ENCODE measurements around the gene PRKCQ. TPM values are rescaled to one million over a fixed set of nuclear protein-coding genes. Genes with fewer than 3 reads are reported as not detected.

The PRKCQ gene
- total and polyA plus RNA-seq, 2 experiments from 2014 or later: 0.43 to 0.97 TPM

- DNase-seq (ENCODE audit: low spot score): no peak
- H3K9me3 ChIP-seq (ENCODE audit: low read depth): no peaks in the 10 kb centered on the region
- H3K9me2 ChIP-seq (replicated peaks; ENCODE audit: insufficient read depth): no peaks in the 10 kb centered on the region
- peaks cover 3% of the 10 kb centered on the region for H3K4me1 ChIP-seq (ENCODE audit: insufficient read depth)
- 89% methylated on average over 4 of the region's 4 CpGs for WGBS (ENCODE audit: low lambda C conversion rate, missing lambda C conversion rate)
- no peaks in the 10 kb centered on the region for H3K36me3 ChIP-seq (replicated peaks; ENCODE audit: insufficient read depth, low read depth)
- no peak overlapping the region for H3K4me2 ChIP-seq
- no peaks in the 10 kb centered on the region for H4K20me1 ChIP-seq (ENCODE audit: insufficient read depth, poor library complexity, severe bottlenecking)
- H3K4me3 ChIP-seq: no peak overlapping the region
- H3K27me3 ChIP-seq: peaks cover 36% of the 10 kb centered on the region
- no peaks in the 10 kb centered on the region for H3K79me2 ChIP-seq
- H3K27ac ChIP-seq: no peak overlapping the region
- no peak overlapping the region for H2AFZ ChIP-seq
- TF ChIP-seq EZH2 (IDR thresholded peaks at IDR 0.05; ENCODE audit: borderline replicate concordance): no peak
- no peak for TF ChIP-seq CTCF (IDR thresholded peaks at IDR 0.05; ENCODE audit: poor library complexity)
- TF ChIP-seq EZH2phosphoT487 (IDR thresholded peaks at IDR 0.05; ENCODE audit: low read depth, severe bottlenecking, unreplicated experiment): no peak
Measured at GRCh38 chr10:6576326-6576725, 3.8 kb downstream of the PRKCQ start.

- Histone ChIP-seq H3K4me3 (no peak overlapping the region), H3K27ac (no peak overlapping the region), H3K9me3 (ENCODE audit: low read depth) (no peaks in the 10 kb centered on the region), H4K20me1 (ENCODE audit: insufficient read depth, poor library complexity, severe bottlenecking) (no peaks in the 10 kb centered on the region), H2AFZ (no peak overlapping the region), H3K4me1 (ENCODE audit: insufficient read depth) (peaks cover 3% of the 10 kb centered on the region), H3K36me3 (replicated peaks; ENCODE audit: insufficient read depth, low read depth) (no peaks in the 10 kb centered on the region), H3K79me2 (no peaks in the 10 kb centered on the region), H3K4me2 (no peak overlapping the region), H3K27me3 (peaks cover 36% of the 10 kb centered on the region), H3K9me2 (replicated peaks; ENCODE audit: insufficient read depth) (no peaks in the 10 kb centered on the region)
- TF ChIP-seq EZH2 (IDR thresholded peaks at IDR 0.05; ENCODE audit: borderline replicate concordance) (no peak), EZH2phosphoT487 (IDR thresholded peaks at IDR 0.05; ENCODE audit: low read depth, severe bottlenecking, unreplicated experiment) (no peak), CTCF (IDR thresholded peaks at IDR 0.05; ENCODE audit: poor library complexity) (no peak)
- DNase-seq (ENCODE audit: low spot score): no peak
- WGBS (ENCODE audit: low lambda C conversion rate, missing lambda C conversion rate): 85% methylated on average over 2 of the region's 2 CpGs
Measured at GRCh38 chr10:6574664-6575176, 5.4 kb downstream of the PRKCQ start.

GRCh38 chr10:6570893-6571292 is 9.2 kb downstream of the PRKCQ start:
- Histone ChIP-seq H3K4me1 (ENCODE audit: insufficient read depth) (no peaks in the 10 kb centered on the region), H3K79me2 (no peaks in the 10 kb centered on the region), H3K27ac (no peak overlapping the region), H3K9me2 (replicated peaks; ENCODE audit: insufficient read depth) (no peaks in the 10 kb centered on the region), H3K27me3 (peaks cover 8% of the 10 kb centered on the region), H3K4me2 (no peak overlapping the region), H3K9me3 (ENCODE audit: low read depth) (no peaks in the 10 kb centered on the region), H2AFZ (no peak overlapping the region), H3K36me3 (replicated peaks; ENCODE audit: insufficient read depth, low read depth) (no peaks in the 10 kb centered on the region), H4K20me1 (ENCODE audit: insufficient read depth, poor library complexity, severe bottlenecking) (no peaks in the 10 kb centered on the region), H3K4me3 (no peak overlapping the region)
- TF ChIP-seq CTCF (IDR thresholded peaks at IDR 0.05; ENCODE audit: poor library complexity): no peak
- TF ChIP-seq EZH2phosphoT487 (IDR thresholded peaks at IDR 0.05; ENCODE audit: low read depth, severe bottlenecking, unreplicated experiment): no peak
- no peak for TF ChIP-seq EZH2 (IDR thresholded peaks at IDR 0.05; ENCODE audit: borderline replicate concordance)
- WGBS (ENCODE audit: low lambda C conversion rate, missing lambda C conversion rate): 85% methylated on average over 11 of the region's 11 CpGs
- no peak for DNase-seq (ENCODE audit: low spot score)

- TF ChIP-seq EZH2phosphoT487 (IDR thresholded peaks at IDR 0.05; ENCODE audit: low read depth, severe bottlenecking, unreplicated experiment): no peak
- no peak for TF ChIP-seq CTCF (IDR thresholded peaks at IDR 0.05; ENCODE audit: poor library complexity)
- no peak for TF ChIP-seq EZH2 (IDR thresholded peaks at IDR 0.05; ENCODE audit: borderline replicate concordance)
- H3K4me2 ChIP-seq: no peak overlapping the region
- H3K79me2 ChIP-seq: no peaks in the 10 kb centered on the region
- H3K9me2 ChIP-seq (replicated peaks; ENCODE audit: insufficient read depth): no peaks in the 10 kb centered on the region
- DNase-seq (ENCODE audit: low spot score): no peak
- peaks cover 8% of the 10 kb centered on the region for H3K27me3 ChIP-seq
- H3K36me3 ChIP-seq (replicated peaks; ENCODE audit: insufficient read depth, low read depth): no peaks in the 10 kb centered on the region
- H4K20me1 ChIP-seq (ENCODE audit: insufficient read depth, poor library complexity, severe bottlenecking): no peaks in the 10 kb centered on the region
- H3K27ac ChIP-seq: no peak overlapping the region
- H3K4me1 ChIP-seq (ENCODE audit: insufficient read depth): no peaks in the 10 kb centered on the region
- 70% methylated on average over 7 of the region's 7 CpGs for WGBS (ENCODE audit: low lambda C conversion rate, missing lambda C conversion rate)
- no peak overlapping the region for H3K4me3 ChIP-seq
- no peak overlapping the region for H2AFZ ChIP-seq
- no peaks in the 10 kb centered on the region for H3K9me3 ChIP-seq (ENCODE audit: low read depth)
Measured at GRCh38 chr10:6569259-6569658, 10.8 kb downstream of the PRKCQ start.

Data from hepatocyte (in vitro differentiated cells).